Natural killer cell (primary cell): ENCODE measurements around the gene AGBL5. TPM values are rescaled to one million over a fixed set of nuclear protein-coding genes. Genes with fewer than 3 reads are reported as not detected.

Experiments
- ATAC-seq, 3 donors: fragments of 150-1000 bp in 2 of 3; fragments of 200-7000 bp in 1 of 3; cut with Tn5 transposase; 1 replicate in 1 of 3; 2 replicates in 2 of 3; pipeline ENCODE4 v1.10.0; 2021; ENCODE audit warnings: mild to moderate bottlenecking in 2 of 3, moderate library complexity in 2 of 3
- DNase-seq, 2 donors: peaks; one replicate each; pipeline versions ENCODE4 v3.0.0 to v3.0.0-alpha.2; 2013 to 2021; ENCODE audit warnings: mixed read lengths in 1 of 2
- H3K27ac ChIP-seq: one replicate; pipeline ENCODE4 v1.5.1; 2013; ENCODE audit warnings: mild to moderate bottlenecking, low read length
- H3K27me3 ChIP-seq: one replicate; pipeline ENCODE4 v1.6.1; 2013; ENCODE audit warnings: low read length; ENCODE audit not compliant: control insufficient read depth, insufficient read depth
- H3K36me3 ChIP-seq: one replicate; pipeline ENCODE4 v1.6.1; 2013; ENCODE audit warnings: low read length; ENCODE audit not compliant: control insufficient read depth, insufficient read depth
- H3K4me1 ChIP-seq: one replicate; pipeline ENCODE4 v1.6.1; 2013; ENCODE audit warnings: low read length; ENCODE audit not compliant: control insufficient read depth, insufficient read depth
- H3K4me3 ChIP-seq: one replicate; pipeline ENCODE4 v1.5.1; 2013; ENCODE audit warnings: low read length
- H3K9me3 ChIP-seq: one replicate; pipeline ENCODE4 v1.6.1; 2013; ENCODE audit warnings: low read length; ENCODE audit not compliant: control insufficient read depth, insufficient read depth
- H3K27ac Mint-ChIP-seq, 2 donors: one replicate each; pipeline ENCODE4 v1.8.0; 2022; ENCODE audit warnings: mild to moderate bottlenecking in 2 of 2, mixed read lengths in 2 of 2, moderate library complexity in 1 of 2
- H3K27me3 Mint-ChIP-seq, 2 donors: one replicate each; pipeline ENCODE4 v1.8.0; 2022; ENCODE audit warnings: low read depth in 2 of 2, mixed read lengths in 2 of 2
- H3K36me3 Mint-ChIP-seq: one replicate; pipeline ENCODE4 v1.8.0; 2022; ENCODE audit warnings: mixed read lengths
- H3K4me1 Mint-ChIP-seq, 2 donors: one replicate each; pipeline ENCODE4 v1.8.0; 2022; ENCODE audit warnings: mixed read lengths in 2 of 2
- H3K4me3 Mint-ChIP-seq: one replicate; pipeline ENCODE4 v1.8.0; 2022; ENCODE audit warnings: mild to moderate bottlenecking, moderate library complexity, mixed read lengths
- H3K9me3 Mint-ChIP-seq, 2 donors: one replicate each; pipeline ENCODE4 v1.8.0; 2022; ENCODE audit warnings: mixed read lengths in 2 of 2
- CTCF ChIP-seq: fragments of 200-600 bp; IDR thresholded peaks from one replicate; pipeline ENCODE4 v1.8.0; 2022; ENCODE audit warnings: antibody characterized with exemption
- WGBS: methylation state at CpG from one replicate; pipeline ENCODE4 v1.1.7; 2013; ENCODE audit warnings: missing lambda C conversion rate; ENCODE audit not compliant: insufficient coverage; 5-methylcytosine and 5-hydroxymethylcytosine counted together
- intact Hi-C: fragments of 100-400 bp; cut with micrococcal nuclease; formaldehyde crosslinking; loops from one replicate; pipeline ENCODE4 v1.14.2; 2022
- total RNA-seq, 4 donors: library from RNA; stranded (reverse); fragments of 120-200 nt in 1 of 4; gene quantifications; one replicate each; pipeline versions ENCODE4 v1.2.3 to v1.2.4, GENCODE V29; 2013 to 2022

AGBL5 gene
- total RNA-seq, 3 donors from 2014 or later (not counting 1 experiment from before 2014, with no cell fraction given), result 10.0 to 12.0 (median 10.8) TPM

GRCh38 chr2:27083410-27084296 is 32.2 kb downstream of the AGBL5 start:
- Histone ChIP-seq H3K27me3 (no peaks in the 10 kb centered on the region), H3K4me1 (peaks cover 45% of the 10 kb centered on the region), H3K9me3 (no peaks in the 10 kb centered on the region), H3K4me3 (no peak overlapping the region), H3K36me3 (no peaks in the 10 kb centered on the region), H3K27ac (no peak overlapping the region)
- whole genome bisulfite sequencing, result 98% methylated on average over 20 of the region's 20 CpGs
- Mint-ChIP-seq H3K27me3 (no peaks in the 10 kb centered on the region), H3K36me3 (no peaks in the 10 kb centered on the region), H3K27ac (no peak overlapping the region), H3K4me1 (peaks cover 29 to 43% of the 10 kb centered on the region in 2 donors), H3K4me3 (peak overlapping the region; percentile 17), H3K9me3 (no peaks in the 10 kb centered on the region)
- ATAC-seq, result no peak
- DNase-seq, result no peak
- intact Hi-C loops, result loop anchor here (10.0 kb wide), 1 partner anchor 51 kb away; the partner anchor contains the start of genes PREB and PRR30
- TF ChIP-seq CTCF, result no peak

GRCh38 chr2:27084297-27085061 is 33.0 kb downstream of the AGBL5 start:
- no peak overlapping the region for H3K27ac ChIP-seq
- DNase-seq (no peak), ATAC-seq (no peak)
- H3K4me1 ChIP-seq, result peaks cover 43% of the 10 kb centered on the region
- Mint-ChIP-seq H3K9me3 (no peaks in the 10 kb centered on the region), H3K36me3 (no peaks in the 10 kb centered on the region), H3K4me3 (peak overlapping the region; percentile 21), H3K27me3 (no peaks in the 10 kb centered on the region), H3K27ac (no peak overlapping the region), H3K4me1 (peaks cover 29 to 43% of the 10 kb centered on the region in 2 donors)
- H3K9me3 ChIP-seq, result no peaks in the 10 kb centered on the region
- H3K36me3 ChIP-seq, result no peaks in the 10 kb centered on the region
- no peaks in the 10 kb centered on the region for H3K27me3 ChIP-seq
- H3K4me3 ChIP-seq, result no peak overlapping the region
- no peak for TF ChIP-seq CTCF
- 88% methylated on average over 6 of the region's 6 CpGs for WGBS
- intact Hi-C loops, result loop anchor here (5.0 to 10.0 kb wide), 2 partner anchors 50 to 128 kb away; partner anchors contain the start of genes ATRAID, PREB, PRR30 and SLC5A6

GRCh38 chr2:27085062-27085672 is 33.7 kb downstream of the AGBL5 start:
- Mint-ChIP-seq H3K27me3 (no peaks in the 10 kb centered on the region), H3K4me1 (peaks cover 29 to 40% of the 10 kb centered on the region in 2 donors), H3K36me3 (no peaks in the 10 kb centered on the region), H3K4me3 (peak overlapping the region; percentile 80), H3K9me3 (no peaks in the 10 kb centered on the region), H3K27ac (peak overlapping the region; percentile 79 to 87)
- no peaks in the 10 kb centered on the region for H3K36me3 ChIP-seq
- 72% methylated on average over 8 of the region's 10 CpGs for WGBS
- H3K4me3 ChIP-seq, result peak overlapping the region; percentile 65
- DNase-seq (no peak), ATAC-seq (no peak)
- peaks cover 43% of the 10 kb centered on the region for H3K4me1 ChIP-seq
- peak overlapping the region; percentile 82 for H3K27ac ChIP-seq
- intact Hi-C loops, result loop anchor here (5.0 to 10.0 kb wide), 2 partner anchors 50 to 127 kb away; partner anchors contain the start of genes ATRAID, PREB, PRR30 and SLC5A6
- no peaks in the 10 kb centered on the region for H3K9me3 ChIP-seq
- no peaks in the 10 kb centered on the region for H3K27me3 ChIP-seq
- no peak for TF ChIP-seq CTCF
